SK-N-SH (cell line): ENCODE measurements around the gene CTBP1. TPM values are rescaled to one million over a fixed set of nuclear protein-coding genes. Genes with fewer than 3 reads are reported as not detected.

Experiments used
- CTCF ChIA-PET: fragments of 300-600, 350-600 bp; formaldehyde crosslinking; extraction: SDS; loops from one replicate; lab custom pipeline; 2021; lab: Yijun Ruan, JAX
- POLR2A ChIA-PET: fragments of 350-600 bp; sonication (Branson Sonifier 250); formaldehyde crosslinking; extraction: SDS; loops from one replicate; lab custom pipeline; 2020; ENCODE audit warnings: antibody characterized with exemption, inconsistent platforms; lab: Yijun Ruan, JAX
- DNase-seq: peaks from one replicate; pipeline ENCODE4 v3.0.0; 2012
- H2AFZ ChIP-seq: fragments of 200-600 bp; sonication (generic); 2 replicates; pipeline ENCODE4 v1.8.1; 2016; ENCODE audit warnings: antibody characterized with exemption, mild to moderate bottlenecking, low read depth
- H3F3A ChIP-seq: fragments of 200-600 bp; sonication (generic); replicated peaks from 2 replicates; pipeline ENCODE3; 2016; ENCODE audit warnings: antibody characterized with exemption, mild to moderate bottlenecking; ENCODE audit not compliant: insufficient read depth
- H3K27ac ChIP-seq, 2 experiments: fragments of 200-500 bp in 1 of 2; fragments of 200-600 bp in 1 of 2; sonication (Bioruptor generic) in 1 of 2; sonication (generic), shearing (Covaris generic) in 1 of 2; 2 replicates each; pipeline versions ENCODE4 v1.5.1 to v1.6.1; 2014 to 2016; ENCODE audit warnings: low read depth in 2 of 2, inconsistent platforms in 1 of 2, low read length in 1 of 2, mild to moderate bottlenecking in 1 of 2, mixed read lengths in 1 of 2
- H3K27me3 ChIP-seq: fragments of 200-600 bp; sonication (generic), shearing (Covaris generic); 2 replicates; pipeline ENCODE4 v1.6.1; 2016; ENCODE audit warnings: mixed run types; ENCODE audit not compliant: insufficient read depth
- H3K36me3 ChIP-seq, 2 experiments: fragments of 200-500 bp in 1 of 2; fragments of 200-600 bp in 1 of 2; sonication (Bioruptor generic) in 1 of 2; sonication (generic) in 1 of 2; replicated peaks in 1 of 2; 2 replicates each; pipeline versions ENCODE3 to v1.5.1; 2014 to 2016; ENCODE audit warnings: low read length in 1 of 2, mild to moderate bottlenecking in 1 of 2; ENCODE audit not compliant: insufficient read depth in 2 of 2, control insufficient read depth in 1 of 2
- H3K4me1 ChIP-seq, 2 experiments: fragments of 200-500 bp in 1 of 2; fragments of 200-600 bp in 1 of 2; sonication (Bioruptor generic) in 1 of 2; sonication (generic), shearing (Covaris generic) in 1 of 2; 2 replicates each; pipeline versions ENCODE4 v1.5.1 to v1.6.1; 2014 to 2016; ENCODE audit warnings: low read depth in 1 of 2, low read length in 1 of 2, mixed run types in 1 of 2; ENCODE audit not compliant: insufficient read depth in 2 of 2, control insufficient read depth in 1 of 2
- H3K4me2 ChIP-seq: fragments of 200-600 bp; sonication (generic), shearing (Covaris generic); 2 replicates; pipeline ENCODE4 v1.6.1; 2017; ENCODE audit warnings: mixed run types
- H3K4me3 ChIP-seq, 2 experiments: fragments of 200-500 bp in 1 of 2; fragments of 200-600 bp in 1 of 2; sonication (Bioruptor generic) in 1 of 2; sonication (generic), shearing (Covaris generic) in 1 of 2; 2 replicates each; pipeline versions ENCODE4 v1.5.1 to v1.8.1; 2014 to 2016; ENCODE audit warnings: low read depth in 2 of 2, inconsistent platforms in 1 of 2, low read length in 1 of 2, mild to moderate bottlenecking in 1 of 2, mixed read lengths in 1 of 2, moderate library complexity in 1 of 2
- H3K79me2 ChIP-seq: fragments of 200-600 bp; sonication (generic); 2 replicates; pipeline ENCODE4 v1.8.1; 2017; ENCODE audit warnings: mild to moderate bottlenecking; ENCODE audit not compliant: insufficient read depth
- H3K9ac ChIP-seq: fragments of 200-600 bp; sonication (generic); 2 replicates; pipeline ENCODE4 v1.6.1; 2017; ENCODE audit warnings: mixed run types
- H3K9me2 ChIP-seq: fragments of 200-600 bp; sonication (generic); 2 replicates; pipeline ENCODE4 v1.6.1; 2017; ENCODE audit warnings: mixed run types
- H3K9me3 ChIP-seq: fragments of 200-600 bp; sonication (generic); 2 replicates; pipeline ENCODE4 v1.6.1; 2017; ENCODE audit warnings: mixed run types, mild to moderate bottlenecking, moderate library complexity
- H4K20me1 ChIP-seq: fragments of 200-600 bp; sonication (generic); 2 replicates; pipeline ENCODE4 v1.6.1; 2017; ENCODE audit warnings: mild to moderate bottlenecking, mixed run types; ENCODE audit not compliant: insufficient read depth
- ELF1 ChIP-seq: IDR thresholded peaks from 2 replicates; pipeline ENCODE4 v1.4.0; 2012
- EZH2phosphoT487 ChIP-seq: fragments of 200-600 bp; sonication (generic); IDR thresholded peaks from 2 replicates; pipeline ENCODE4 v1.6.1; 2017; ENCODE audit warnings: low read depth, mixed run types, mild to moderate bottlenecking, antibody characterized with exemption, moderate library complexity, borderline replicate concordance
- FOXJ3 ChIP-seq: sonication (generic); formaldehyde crosslinking; IDR thresholded peaks from 2 replicates; pipeline ENCODE4 v1.5.1; 2020; ENCODE audit warnings: mild to moderate bottlenecking, missing genetic modification reagents
- GABPA ChIP-seq: IDR thresholded peaks from 2 replicates; pipeline ENCODE4 v1.4.0; 2012; ENCODE audit warnings: low read depth, mild to moderate bottlenecking
- GATA2 ChIP-seq: sonication (generic); formaldehyde crosslinking; IDR thresholded peaks from 2 replicates; pipeline ENCODE4 v1.5.0; 2020; ENCODE audit warnings: mild to moderate bottlenecking, missing genetic modification reagents
- PBX3 ChIP-seq: IDR thresholded peaks from 2 replicates; pipeline ENCODE4; 2012
- POLR2AphosphoS5 ChIP-seq: IDR thresholded peaks from 2 replicates; pipeline ENCODE4 v1.6.1; 2012; ENCODE audit warnings: low read depth, low read length
- RAD21 ChIP-seq: IDR thresholded peaks from 2 replicates; pipeline ENCODE4 v1.6.1; 2012; ENCODE audit warnings: mild to moderate bottlenecking, low read length
- RFX5 ChIP-seq: IDR thresholded peaks from 2 replicates; pipeline ENCODE4 v1.6.1; 2012; ENCODE audit warnings: mild to moderate bottlenecking, improper control_type of control experiment, low read length
- USF2 ChIP-seq: fragments of 150-350 bp; IDR thresholded peaks from 2 replicates; pipeline ENCODE4 v1.6.1; 2017; ENCODE audit warnings: antibody characterized with exemption, low read length, low read depth, borderline replicate concordance
- YY1 ChIP-seq: IDR thresholded peaks from 2 replicates; pipeline ENCODE4 v1.4.0; 2012; ENCODE audit warnings: low read depth, mild to moderate bottlenecking
- ZBTB33 ChIP-seq: IDR thresholded peaks from 2 replicates; pipeline ENCODE4 v1.4.0; 2012; ENCODE audit warnings: low read depth, borderline replicate concordance
- WGBS: methylation state at CpG from one replicate; pipeline ENCODE4 v1.1.6; 2017; ENCODE audit warnings: low lambda C conversion rate; 5-methylcytosine and 5-hydroxymethylcytosine counted together
- polyA plus RNA-seq, 3 experiments: library from polyadenylated mRNA; depleted of rRNA; stranded (reverse); fragments of >200 nt; gene quantifications; 2 replicates each; pipeline ENCODE4 v1.2.3, GENCODE V29; 2012

CTBP1 gene
- polyA plus RNA-seq, 1 of the 3 experiments (the other 2 are of a cell fraction) = 183 TPM

DNA sequence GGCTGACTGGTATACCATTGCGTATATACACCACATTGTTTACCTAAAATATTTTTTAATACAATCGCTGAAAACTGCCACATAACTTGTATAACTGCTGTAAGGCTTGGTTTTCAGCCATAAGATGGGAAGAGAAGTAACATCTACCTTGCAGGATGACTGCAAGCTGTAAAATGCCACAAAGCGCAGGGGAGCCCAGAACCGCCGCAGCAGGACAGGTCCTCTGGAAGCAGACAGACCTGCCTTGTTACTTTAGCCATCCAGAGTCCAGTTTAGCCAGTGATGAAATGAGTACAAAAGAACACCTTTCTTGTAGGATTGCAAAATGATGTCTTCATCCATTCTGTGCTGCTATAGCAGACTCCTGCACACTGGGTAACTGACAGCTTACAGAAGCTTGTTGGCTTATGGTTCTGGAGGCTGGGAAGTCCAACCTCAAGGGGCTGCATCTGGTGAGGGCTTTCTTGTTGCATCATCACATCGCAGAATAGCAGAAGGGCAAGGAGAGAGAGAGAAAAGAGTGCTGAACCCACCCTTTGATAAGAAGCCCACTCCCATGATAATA is 4.1 kb upstream of the CTBP1 start:
- Histone ChIP-seq H4K20me1 (no peaks in the 10 kb centered on the region), H3K9me3 (peaks cover 3% of the 10 kb centered on the region; the same call in 1 of the 2 replicates), H3K9me2 (no peaks in the 10 kb centered on the region), H3K4me2 (no peak overlapping the region), H3K4me1 (peaks cover 0 to 10% of the 10 kb centered on the region in 2 experiments; a peak in 1 of 4 replicates), H3K36me3 (peaks cover 0 to 20% of the 10 kb centered on the region in 2 experiments), H3K27me3 (no peaks in the 10 kb centered on the region)
- ChIA-PET CTCF (interaction anchor here (1.5 kb wide), 1 partner anchor 15 kb away, joined by 6 read pairs; no protein-coding TSS in a partner anchor), POLR2A (no interaction called here)
- WGBS = 97% methylated on average over 6 of the region's 6 CpGs
- TF ChIP-seq POLR2AphosphoS5 = no peak
- TF ChIP-seq RAD21 = no peak
- no peak for TF ChIP-seq PBX3
- TF ChIP-seq FOXJ3 (CRISPR knock-in tag) = no peak
- TF ChIP-seq YY1 = no peak
- no peak for TF ChIP-seq RFX5
- TF ChIP-seq, all 33 proteins: peak for 0
- H3K79me2 ChIP-seq = peaks cover 11% of the 10 kb centered on the region; the same call in 1 of the 2 replicates
- no peak overlapping the region for H3K9ac ChIP-seq
- no peak overlapping the region for H3K4me3 ChIP-seq
- H3F3A ChIP-seq = no peaks in the 10 kb centered on the region
- H3K27ac ChIP-seq = no peak overlapping the region
- no peak overlapping the region for H2AFZ ChIP-seq
- no peak for DNase-seq

DNA sequence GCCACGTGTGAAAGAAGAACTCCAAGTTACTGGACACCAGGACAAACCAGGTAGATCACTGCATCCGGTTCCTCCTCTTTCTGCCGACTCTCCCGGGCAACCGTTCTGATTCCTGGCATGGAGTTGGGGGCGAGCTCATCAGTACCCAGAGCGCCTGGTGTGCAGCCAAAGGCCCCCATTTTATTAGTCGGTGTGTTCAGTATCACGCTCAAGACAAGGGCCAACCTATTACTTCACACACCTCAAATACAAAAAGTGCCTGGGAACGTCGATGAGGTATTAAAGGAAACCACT is 2.8 kb upstream of the CTBP1 start:
- Histone ChIP-seq H3K36me3 (peaks cover 0 to 20% of the 10 kb centered on the region in 2 experiments), H3K9me3 (peaks cover 3% of the 10 kb centered on the region; the same call in 1 of the 2 replicates), H3K4me3 (no peak overlapping the region; a peak in 1 of 4 replicates), H2AFZ (no peak overlapping the region), H3F3A (no peaks in the 10 kb centered on the region), H3K9me2 (no peaks in the 10 kb centered on the region), H3K27me3 (no peaks in the 10 kb centered on the region), H3K79me2 (peaks cover 23% of the 10 kb centered on the region), H4K20me1 (peaks cover 7% of the 10 kb centered on the region), H3K9ac (no peak overlapping the region), H3K27ac (no peak overlapping the region), H3K4me2 (no peak overlapping the region), H3K4me1 (peaks cover 4 to 17% of the 10 kb centered on the region in 2 experiments; a peak in 3 of 4 replicates)
- WGBS = 95% methylated on average over 11 of the region's 11 CpGs
- DNase-seq = no peak
- POLR2A ChIA-PET = no interaction called here
- no peak for TF ChIP-seq EZH2phosphoT487
- no peak for TF ChIP-seq ELF1
- TF ChIP-seq GATA2 (CRISPR knock-in tag) = no peak
- no peak for TF ChIP-seq ZBTB33
- TF ChIP-seq USF2 = no peak
- TF ChIP-seq FOXJ3 (CRISPR knock-in tag) = no peak
- no peak for TF ChIP-seq GABPA
- CTCF ChIA-PET = interaction anchor here (1.5 kb wide), 1 partner anchor 16 kb away, joined by 6 read pairs; no protein-coding TSS in a partner anchor
